Left lung (tissue), 10 donors: Measurements from ENCODE around the gene PDE1C. TPM values are rescaled to one million over a fixed set of nuclear protein-coding genes. Genes with fewer than 3 reads are reported as not detected.

ENCODE experiments used
- ATAC-seq: fragments of 200-7000 bp; cut with Tn5 transposase; one replicate; pipeline ENCODE4 v1.9.1; 2020; ENCODE audit warnings: moderate library complexity
- DNase-seq, 4 donors: peaks; one replicate each; pipeline ENCODE4 v3.0.0-alpha.2; 2013 to 2020
- H3K27ac ChIP-seq, 2 donors: fragments of 200-600 bp; sonication (generic) in 1 of 2; one replicate each; pipeline versions ENCODE4 v1.5.0 to v1.8.0; 2020 to 2021
- H3K27me3 ChIP-seq, 2 donors: fragments of 200-600 bp; sonication (generic) in 1 of 2; one replicate each; pipeline versions ENCODE4 v1.5.0 to v1.8.0; 2020 to 2021
- H3K36me3 ChIP-seq, 2 donors: fragments of 200-600 bp; sonication (generic) in 1 of 2; one replicate each; pipeline versions ENCODE4 v1.5.0 to v1.8.0; 2020 to 2021
- H3K4me1 ChIP-seq, 2 donors: fragments of 200-600 bp; one replicate each; pipeline ENCODE4 v1.8.0; 2021
- H3K4me3 ChIP-seq, 2 donors: fragments of 200-600 bp; sonication (generic) in 1 of 2; one replicate each; pipeline versions ENCODE4 v1.5.0 to v1.8.0; 2020 to 2021; ENCODE audit warnings: mild to moderate bottlenecking in 1 of 2
- H3K9me3 ChIP-seq, 2 donors: fragments of 200-600 bp; sonication (generic) in 1 of 2; one replicate each; pipeline versions ENCODE4 v1.5.0 to v1.8.0; 2020 to 2021
- CTCF ChIP-seq, 2 donors: fragments of 200-600 bp; sonication (generic) in 1 of 2; IDR thresholded peaks; one replicate each; pipeline versions ENCODE4 v1.5.0 to v1.8.0; 2021; ENCODE audit warnings: antibody characterized with exemption in 2 of 2
- intact Hi-C, 2 donors: fragments of 100-400 bp; cut with DNase I; formaldehyde crosslinking; loops; one replicate each; pipeline versions ENCODE4 v1.11.2 to v1.14.2; 2022
- polyA plus RNA-seq, 6 donors: library from polyadenylated mRNA; unstranded; fragments of 120-200 nt; gene quantifications; one replicate each; pipeline ENCODE4 v1.2.1, GENCODE V29; 2013; ENCODE audit not compliant: insufficient read length in 6 of 6
- total RNA-seq, 2 donors: library from RNA; stranded (reverse); fragmentation: NEBNext Ultra II Directional; extraction: Animal tissue kit (Norgen Biotek cat#: 25700); gene quantifications; one replicate each; pipeline ENCODE4 v1.2.1, GENCODE V29; 2021
- donor health status: DM: no; HTN: yes; CAD: no.
- donor health status: DM: no; HTN: no; CAD: no.

Gene PDE1C
- total and polyA plus RNA-seq, 8 donors: 2.0 to 13.8 (median 3.9) TPM

GRCh38 chr7:31934551-31934950 is 135.7 kb downstream of the PDE1C start:
- no peaks in the 10 kb centered on the region for H3K27me3 ChIP-seq
- no peak for TF ChIP-seq CTCF (IDR thresholded peaks at IDR 0.05)
- ATAC-seq (no peak), DNase-seq (no peak)
- no peaks in the 10 kb centered on the region for H3K9me3 ChIP-seq
- H3K4me3 ChIP-seq: no peak overlapping the region
- H3K36me3 ChIP-seq: no peaks in the 10 kb centered on the region
- intact Hi-C loops: no loop called here
- no peaks in the 10 kb centered on the region for H3K4me1 ChIP-seq
- no peak overlapping the region for H3K27ac ChIP-seq

DNA sequence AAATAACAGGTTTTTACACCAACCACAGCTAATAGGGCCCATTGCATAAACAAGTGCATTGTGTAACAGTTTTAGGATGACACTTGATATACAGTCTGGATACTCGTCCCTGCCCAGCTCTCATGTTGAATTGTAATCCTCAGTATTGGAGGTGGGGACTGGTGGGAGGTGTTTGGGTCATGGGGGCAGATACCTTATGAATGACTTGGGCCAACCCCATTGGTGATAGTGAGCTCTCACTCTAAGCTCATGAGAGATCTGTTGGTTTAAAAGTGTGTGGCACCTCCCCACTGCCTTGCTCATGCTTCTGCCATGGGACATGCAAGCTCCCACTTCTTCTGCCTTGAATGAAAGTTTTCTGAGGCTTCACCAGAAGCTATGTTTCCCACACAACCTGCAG is 136.7 kb downstream of the PDE1C start:
- no peaks in the 10 kb centered on the region for H3K4me1 ChIP-seq
- no peak overlapping the region for H3K4me3 ChIP-seq
- ATAC-seq: no peak
- H3K36me3 ChIP-seq: no peaks in the 10 kb centered on the region
- no peaks in the 10 kb centered on the region for H3K9me3 ChIP-seq
- H3K27ac ChIP-seq: no peak overlapping the region
- intact Hi-C loops: no loop called here
- TF ChIP-seq CTCF (IDR thresholded peaks at IDR 0.05): no peak
- no peaks in the 10 kb centered on the region for H3K27me3 ChIP-seq
- DNase-seq: no peak

DNA sequence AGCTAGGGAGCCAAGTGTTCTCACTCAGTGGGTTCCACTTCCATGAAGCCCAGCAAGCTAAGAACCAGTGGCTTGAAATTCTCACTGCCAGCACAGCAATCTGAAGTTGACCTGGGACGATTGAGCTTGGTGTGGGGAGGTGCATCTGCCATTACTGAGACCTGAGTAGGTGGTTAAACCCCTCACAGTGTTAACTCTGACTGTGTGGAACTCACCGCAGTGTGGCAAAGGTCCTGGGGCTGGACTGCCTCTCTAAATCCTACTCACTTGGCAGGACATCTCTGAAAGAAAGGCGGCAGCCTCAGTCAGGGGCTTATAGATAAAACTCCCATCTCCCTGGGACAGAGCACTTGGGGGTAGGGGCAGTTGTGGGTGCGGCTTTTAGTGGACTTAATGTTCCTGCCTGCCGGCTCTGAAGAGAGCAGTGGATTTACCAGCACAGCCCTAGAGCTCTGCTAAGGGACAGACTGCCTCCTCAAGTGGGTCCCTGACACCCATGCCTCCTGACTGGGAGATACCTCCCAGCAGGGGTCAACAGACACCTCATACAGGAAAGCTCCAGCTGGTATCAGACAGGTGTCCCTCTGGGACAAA is 143.1 kb downstream of the PDE1C start:
- Histone ChIP-seq H3K27me3 (no peaks in the 10 kb centered on the region), H3K9me3 (no peaks in the 10 kb centered on the region), H3K36me3 (no peaks in the 10 kb centered on the region), H3K4me1 (no peaks in the 10 kb centered on the region), H3K4me3 (no peak overlapping the region), H3K27ac (no peak overlapping the region)
- intact Hi-C loops: no loop called here
- ATAC-seq (no peak), DNase-seq (no peak)
- TF ChIP-seq CTCF (IDR thresholded peaks at IDR 0.05): no peak

DNA sequence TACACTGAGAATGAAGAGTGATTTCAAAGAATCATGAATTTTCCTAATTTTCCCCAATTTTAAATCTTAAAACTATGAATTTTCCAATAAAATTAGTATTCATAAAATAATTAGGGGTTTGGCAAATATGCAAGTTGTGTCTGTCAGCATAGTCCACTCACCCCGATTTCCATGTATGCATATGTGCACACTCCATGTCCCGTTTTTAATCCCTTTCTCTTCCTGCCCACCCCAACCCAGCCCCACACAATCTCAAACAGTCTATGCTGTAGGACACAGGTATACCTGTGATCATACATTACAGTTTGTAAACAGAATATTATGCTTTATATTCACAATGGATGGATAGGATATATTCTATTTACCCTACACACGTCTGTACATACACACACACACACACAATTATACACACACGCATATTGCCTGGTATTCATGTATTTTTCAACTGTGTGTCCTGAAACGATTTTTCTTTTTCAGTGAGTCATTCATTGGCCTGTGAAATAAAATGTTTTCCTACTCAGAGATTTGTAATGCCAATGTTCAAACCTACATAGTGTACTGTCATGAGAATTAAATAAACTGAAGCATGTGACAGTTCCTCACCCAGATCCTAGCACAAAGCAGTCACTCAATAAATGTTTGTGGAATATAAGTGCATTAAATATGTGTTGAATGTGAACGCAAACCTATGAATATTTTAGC is 144.3 kb downstream of the PDE1C start:
- H3K4me1 ChIP-seq: no peaks in the 10 kb centered on the region
- intact Hi-C loops: no loop called here
- TF ChIP-seq CTCF (IDR thresholded peaks at IDR 0.05): no peak
- H3K9me3 ChIP-seq: no peaks in the 10 kb centered on the region
- no peaks in the 10 kb centered on the region for H3K36me3 ChIP-seq
- no peaks in the 10 kb centered on the region for H3K27me3 ChIP-seq
- DNase-seq (no peak), ATAC-seq (no peak)
- no peak overlapping the region for H3K4me3 ChIP-seq
- no peak overlapping the region for H3K27ac ChIP-seq

DNA sequence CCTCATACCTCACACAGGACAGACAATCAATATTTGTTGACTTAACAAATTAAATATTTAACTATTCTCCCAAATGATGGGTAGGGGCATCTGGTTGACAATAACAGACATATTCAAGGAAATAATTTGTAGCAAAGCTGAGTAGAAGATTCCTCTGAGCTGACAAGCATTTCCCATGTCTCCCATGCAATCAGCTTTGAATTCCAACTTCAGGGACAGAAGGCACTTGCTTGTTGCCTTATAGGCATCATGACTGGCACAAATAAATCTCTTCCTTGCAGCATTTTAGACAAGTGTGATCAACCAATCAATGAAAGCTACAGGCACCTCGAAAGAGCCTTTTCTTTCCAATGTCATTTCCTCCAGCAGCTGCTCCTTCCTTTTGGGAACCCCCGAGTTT is 146.0 kb downstream of the PDE1C start:
- no peak for ATAC-seq
- H3K4me3 ChIP-seq: no peak overlapping the region

More for the DNA sequence above, 146.0 kb downstream of the PDE1C start:
- no peak for DNase-seq
- Histone ChIP-seq H3K36me3 (no peaks in the 10 kb centered on the region), H3K27ac (no peak overlapping the region), H3K4me1 (no peaks in the 10 kb centered on the region), H3K9me3 (no peaks in the 10 kb centered on the region), H3K27me3 (no peaks in the 10 kb centered on the region)
- intact Hi-C loops: no loop called here
- no peak for TF ChIP-seq CTCF (IDR thresholded peaks at IDR 0.05)
